DND-41 (cell line): Measurements from ENCODE around the gene AKR1B1.

ENCODE experiments used
- ATAC-seq: fragments of 200-7000 bp; cut with Tn5 transposase; 3 replicates; pipeline ENCODE4 v1.9.1; 2021; ENCODE audit warnings: low read depth; ENCODE audit not compliant: insufficient read depth
- DNase-seq: peaks from one replicate; pipeline ENCODE4 v3.0.0-alpha.2; 2020
- H2AFZ ChIP-seq: 2 replicates; pipeline ENCODE4 v1.6.0; 2012; ENCODE audit warnings: low read depth, low read length
- H3K27ac ChIP-seq: 2 replicates; pipeline ENCODE4 v1.5.1; 2012; ENCODE audit warnings: low read length, inconsistent platforms
- H3K27me3 ChIP-seq: fragments of 200-600 bp; sonication (generic); 2 replicates; pipeline ENCODE4 v1.6.0; 2012; ENCODE audit warnings: low read length, mild to moderate bottlenecking, inconsistent platforms; ENCODE audit not compliant: insufficient read depth, poor library complexity
- H3K36me3 ChIP-seq: 2 replicates; pipeline ENCODE4 v1.5.1; 2012; ENCODE audit warnings: low read length, inconsistent platforms; ENCODE audit not compliant: insufficient read depth
- H3K4me1 ChIP-seq: 2 replicates; pipeline ENCODE4 v1.5.1; 2012; ENCODE audit warnings: mild to moderate bottlenecking, low read length; ENCODE audit not compliant: insufficient read depth
- H3K4me2 ChIP-seq: 2 replicates; pipeline ENCODE4 v1.6.0; 2012; ENCODE audit warnings: mild to moderate bottlenecking, moderate library complexity, low read length, inconsistent platforms; ENCODE audit not compliant: insufficient read depth
- H3K4me3 ChIP-seq, 2 experiments: fragments of 200-600 bp in 1 of 2; shearing (Covaris generic) in 1 of 2; 2 replicates each; pipeline ENCODE4 v1.5.1; 2012 to 2016; ENCODE audit warnings: inconsistent platforms in 2 of 2, low read length in 2 of 2, mild to moderate bottlenecking in 2 of 2, low read depth in 1 of 2, moderate library complexity in 1 of 2
- H3K79me2 ChIP-seq: 2 replicates; pipeline ENCODE4 v1.6.0; 2012; ENCODE audit warnings: low read length, inconsistent platforms; ENCODE audit not compliant: insufficient read depth
- H3K9ac ChIP-seq: 2 replicates; pipeline ENCODE4 v1.6.0; 2012; ENCODE audit warnings: low read depth, mild to moderate bottlenecking, inconsistent platforms, low read length, moderate library complexity
- H3K9me3 ChIP-seq: 2 replicates; pipeline ENCODE4 v1.5.1; 2012; ENCODE audit warnings: low read length, moderate library complexity, mild to moderate bottlenecking, inconsistent platforms; ENCODE audit not compliant: insufficient read depth, severe bottlenecking
- H4K20me1 ChIP-seq: 2 replicates; pipeline ENCODE4 v1.6.0; 2012; ENCODE audit warnings: low read length; ENCODE audit not compliant: insufficient read depth
- CTCF ChIP-seq: IDR thresholded peaks from 2 replicates; pipeline ENCODE4 v1.5.1; 2012; ENCODE audit warnings: borderline replicate concordance, low read length, moderate library complexity, mild to moderate bottlenecking; ENCODE audit not compliant: poor library complexity, severe bottlenecking; ENCODE audit errors: extremely low read depth
- EZH2 ChIP-seq: IDR thresholded peaks from 3 replicates; pipeline ENCODE4 v1.6.1; 2012; ENCODE audit warnings: borderline replicate concordance, low read depth, mild to moderate bottlenecking, moderate library complexity, low read length, inconsistent platforms; ENCODE audit not compliant: severe bottlenecking

The AKR1B1 gene

GRCh38 chr7:134432296-134433152, 26.4 kb downstream of the AKR1B1 start:
- peak; percentile 49 for DNase-seq
- Histone ChIP-seq H4K20me1 (no peaks in the 10 kb centered on the region), H3K27me3 (peaks cover 3% of the 10 kb centered on the region), H3K4me1 (peaks cover 14% of the 10 kb centered on the region), H2AFZ (peak overlapping the region; percentile 69), H3K4me3 (peak overlapping the region in 1 of 2 experiments; percentile 46; a peak in 3 of 4 replicates), H3K36me3 (no peaks in the 10 kb centered on the region), H3K27ac (0 out of 2 replicates have a peak overlapping the region, but pooled peaks have one; percentile 1), H3K9ac (no peak overlapping the region; the same call in 1 of the 2 replicates), H3K79me2 (no peaks in the 10 kb centered on the region), H3K4me2 (peak overlapping the region; percentile 56), H3K9me3 (no peaks in the 10 kb centered on the region)
- TF ChIP-seq EZH2 (no peak), CTCF (peak; percentile 69)
- peak; percentile 84 for ATAC-seq

- Histone ChIP-seq H3K4me2 (peak overlapping the region; percentile 56), H3K4me3 (peak overlapping the region in 1 of 2 experiments; percentile 46; a peak in 1 of 4 replicates), H3K27me3 (peaks cover 3% of the 10 kb centered on the region), H3K9me3 (no peaks in the 10 kb centered on the region), H2AFZ (peak overlapping the region; percentile 69; the same call in 1 of the 2 replicates), H3K9ac (no peak overlapping the region), H3K79me2 (no peaks in the 10 kb centered on the region), H3K36me3 (no peaks in the 10 kb centered on the region), H3K27ac (no peak overlapping the region; the same call in 1 of the 2 replicates), H4K20me1 (no peaks in the 10 kb centered on the region), H3K4me1 (peaks cover 14% of the 10 kb centered on the region)
- DNase-seq (no peak), ATAC-seq (no peak)
- TF ChIP-seq CTCF (no peak), EZH2 (no peak)
These were observed 27.1 kb downstream of the AKR1B1 start for GRCh38 chr7:134431815-134432214.

- Histone ChIP-seq H3K27me3 (peaks cover 3% of the 10 kb centered on the region), H3K36me3 (no peaks in the 10 kb centered on the region), H3K9ac (no peak overlapping the region), H3K4me2 (no peak overlapping the region), H3K9me3 (no peaks in the 10 kb centered on the region), H4K20me1 (no peaks in the 10 kb centered on the region), H3K4me1 (peaks cover 14% of the 10 kb centered on the region), H2AFZ (no peak overlapping the region), H3K27ac (no peak overlapping the region), H3K4me3 (no peak overlapping the region), H3K79me2 (no peaks in the 10 kb centered on the region)
- TF ChIP-seq CTCF (no peak), EZH2 (no peak)
- ATAC-seq: no peak
- DNase-seq: no peak
These were observed 29.4 kb downstream of the AKR1B1 start for GRCh38 chr7:134429481-134429880.
